Measurements from ENCODE around the gene LRRC75B.
A peak's percentile ranks its signal among the peaks of the same experiment; 100 is the strongest.
"Not testable (repeated sequence)": the region's sequence is repeated elsewhere in the genome, so short reads cannot be mapped to it uniquely, and the experiment has no call there.

LRRC75B gene

GRCh38 chr22:24592851-24593558, at the start of gene LRRC75B:
Gene LRRC75B, minus strand, starts transcription at chr22:24593073. Its CDS starts 34 bp downstream, at chr22:24593039.
- peak in 1 of 2 donors; percentile 39 for DNase-seq (ENCODE audit: low read depth in 2 of 2)

- not testable (repeated sequence) for DNase-seq (ENCODE audit: low read depth in 2 of 2)
Measured at GRCh38 chr22:24642307-24642706, 49.4 kb upstream of the LRRC75B start.

GRCh38 chr22:24636513-24636912, 43.6 kb upstream of the LRRC75B start:
- not testable (repeated sequence) for DNase-seq (ENCODE audit: low read depth in 2 of 2)

- DNase-seq (ENCODE audit: low read depth in 2 of 2) = not testable (repeated sequence)
Measured at GRCh38 chr22:24634776-24635389, 42.0 kb upstream of the LRRC75B start.

GRCh38 chr22:24633231-24634023, 40.6 kb upstream of the LRRC75B start:
- not testable (repeated sequence) for DNase-seq (ENCODE audit: low read depth in 2 of 2)

GRCh38 chr22:24632642-24633041, 39.8 kb upstream of the LRRC75B start:
- not testable (repeated sequence) for DNase-seq (ENCODE audit: low read depth in 2 of 2)

GRCh38 chr22:24631430-24632122, 38.7 kb upstream of the LRRC75B start:
- DNase-seq (ENCODE audit: low read depth in 2 of 2) = not testable (repeated sequence)

- not testable (repeated sequence) for DNase-seq (ENCODE audit: low read depth in 2 of 2)
Measured at GRCh38 chr22:24630812-24631427, 38.0 kb upstream of the LRRC75B start.

GRCh38 chr22:24629069-24629468, 36.2 kb upstream of the LRRC75B start:
- not testable (repeated sequence) for DNase-seq (ENCODE audit: low read depth in 2 of 2)

- DNase-seq (ENCODE audit: low read depth in 2 of 2) = not testable (repeated sequence)
Measured at GRCh38 chr22:24627911-24628310, 35.0 kb upstream of the LRRC75B start.

GRCh38 chr22:24622596-24622995, 29.7 kb upstream of the LRRC75B start:
- not testable (repeated sequence) for DNase-seq (ENCODE audit: low read depth in 2 of 2)

- not testable (repeated sequence) for DNase-seq (ENCODE audit: low read depth in 2 of 2)
Measured at GRCh38 chr22:24621244-24621643, 28.4 kb upstream of the LRRC75B start.

- DNase-seq (ENCODE audit: low read depth in 2 of 2) = not testable (repeated sequence)
Measured at GRCh38 chr22:24614794-24615193, 21.9 kb upstream of the LRRC75B start.

- not testable (repeated sequence) for DNase-seq (ENCODE audit: low read depth in 2 of 2)
Measured at GRCh38 chr22:24609888-24610287, 17.0 kb upstream of the LRRC75B start.

- DNase-seq (ENCODE audit: low read depth in 2 of 2) = not testable (repeated sequence)
Measured at GRCh38 chr22:24608327-24608726, 15.5 kb upstream of the LRRC75B start.

GRCh38 chr22:24607429-24607983, 14.6 kb upstream of the LRRC75B start:
- peak; percentile 48 to 65 for DNase-seq (ENCODE audit: low read depth in 2 of 2)

- not testable (repeated sequence) for DNase-seq (ENCODE audit: low read depth in 2 of 2)
Measured at GRCh38 chr22:24606340-24606739, 13.5 kb upstream of the LRRC75B start.

- not testable (repeated sequence) for DNase-seq (ENCODE audit: low read depth in 2 of 2)
Measured at GRCh38 chr22:24603770-24604629, 11.1 kb upstream of the LRRC75B start.

- DNase-seq (ENCODE audit: low read depth in 2 of 2) = not testable (repeated sequence)
Measured at GRCh38 chr22:24602847-24603769, 10.2 kb upstream of the LRRC75B start, which contains the start of gene GGT1. Gene GGT1, plus strand, starts transcription at chr22:24603193. Its CDS starts 7,889 bp downstream, at chr22:24611082.
